T47D (cell line): ENCODE data around the gene PPARA.
A peak's percentile ranks its signal among the peaks of the same experiment; 100 is the strongest.
"Not testable (repeated sequence)": the region's sequence is repeated elsewhere in the genome, so short reads cannot be mapped to it uniquely, and the experiment has no call there.

Experiments
- DNase-seq, 2 experiments: peaks; one replicate each; pipeline versions ENCODE4 v3.0.0 to v3.0.0-alpha.2; 2011 to 2012; ENCODE audit warnings: low read depth in 1 of 2, low spot score in 1 of 2
- JUND ChIP-seq: IDR thresholded peaks from 2 replicates; pipeline ENCODE4 v1.6.1; 2012; ENCODE audit warnings: low read depth
- in situ Hi-C: cut with HindIII; loops from 2 replicates; pipeline ENCODE4 v1.10.0; 2016; ENCODE audit warnings: low sequenced_read_pairs, low pct_unique_long_range_greater_than_20kb

The PPARA gene

GRCh38 chr22:46250783-46251125 is 100.4 kb downstream of the PPARA start:
- in situ Hi-C loops: no loop called here
- no peak for TF ChIP-seq JUND
- DNase-seq: no peak

GRCh38 chr22:46251266-46251665 is 100.9 kb downstream of the PPARA start:
- no peak for TF ChIP-seq JUND
- no peak for DNase-seq
- in situ Hi-C loops: no loop called here

- TF ChIP-seq JUND: no peak
- in situ Hi-C loops: no loop called here
- DNase-seq: no peak
Observed at GRCh38 chr22:46251816-46252380, 101.6 kb downstream of the PPARA start.

GRCh38 chr22:46256358-46256958 is 106.1 kb downstream of the PPARA start:
- in situ Hi-C loops: no loop called here
- DNase-seq: no peak
- no peak for TF ChIP-seq JUND

- no peak for DNase-seq
- in situ Hi-C loops: no loop called here
- TF ChIP-seq JUND: no peak
Observed at GRCh38 chr22:46259374-46259773, 109.0 kb downstream of the PPARA start.

GRCh38 chr22:46260038-46260437 is 109.7 kb downstream of the PPARA start:
- no peak for DNase-seq
- in situ Hi-C loops: no loop called here
- no peak for TF ChIP-seq JUND

- no peak for TF ChIP-seq JUND
- no peak for DNase-seq
- in situ Hi-C loops: no loop called here
Observed at GRCh38 chr22:46262449-46263215, 112.3 kb downstream of the PPARA start.

GRCh38 chr22:46263216-46263590 is 112.9 kb downstream of the PPARA start, which contains the start of gene PKDREJ:
Gene PKDREJ (minus strand): TSS chr22:46263343. CDS start chr22:46263322, 21 bp downstream.
- no peak for TF ChIP-seq JUND
- DNase-seq: no peak
- in situ Hi-C loops: no loop called here

- in situ Hi-C loops, DNase-seq: not testable (repeated sequence)
Observed at GRCh38 chr22:46264520-46264919, 114.2 kb downstream of the PPARA start.

GRCh38 chr22:46265627-46266026 is 115.3 kb downstream of the PPARA start:
- in situ Hi-C loops: not testable (repeated sequence)

GRCh38 chr22:46267431-46268279 is 117.3 kb downstream of the PPARA start, which contains the start of gene TTC38:
Gene TTC38 (plus strand): TSS chr22:46268008. CDS start chr22:46268040, 32 bp downstream.
- TF ChIP-seq JUND: no peak
- peak; percentile 93 to 99 for DNase-seq
- in situ Hi-C loops: no loop called here

More at GRCh38 chr22:46265627-46266026, 115.3 kb downstream of the PPARA start:
- not testable (repeated sequence) for DNase-seq

- in situ Hi-C loops: no loop called here
- no peak for TF ChIP-seq JUND
- no peak for DNase-seq
Observed at GRCh38 chr22:46269564-46269963, 119.2 kb downstream of the PPARA start.
